Spleen (tissue), 11 donors: ENCODE data around the gene SLC39A2. TPM values are rescaled to one million over a fixed set of nuclear protein-coding genes. Genes with fewer than 3 reads are reported as not detected.

Experiments
- DNase-seq: peaks from one replicate; pipeline ENCODE4 v3.0.0-alpha.2; 2020
- H3K27ac ChIP-seq, 8 donors: fragments of 200-600 bp; sonication (generic) in 7 of 8; 1 replicate in 4 of 8; 2 replicates in 4 of 8; pipeline versions ENCODE4 v1.5.0 to v1.8.0; 2016 to 2021; ENCODE audit warnings: inconsistent platforms in 4 of 8, mild to moderate bottlenecking in 4 of 8, moderate library complexity in 1 of 8
- H3K27me3 ChIP-seq, 7 donors: fragments of 200-600 bp; sonication (generic) in 6 of 7; replicated peaks in 1 of 7; 1 replicate in 4 of 7; 2 replicates in 3 of 7; pipeline versions ENCODE4 v1.5.0 to v1.8.0; 2016 to 2021; ENCODE audit warnings: inconsistent platforms in 3 of 7, mild to moderate bottlenecking in 1 of 7
- H3K36me3 ChIP-seq, 6 donors: fragments of 200-600 bp; sonication (generic) in 5 of 6; 1 replicate in 4 of 6; 2 replicates in 2 of 6; pipeline versions ENCODE4 v1.5.0 to v1.8.0; 2016 to 2021; ENCODE audit warnings: inconsistent platforms in 2 of 6
- H3K4me1 ChIP-seq, 6 donors: fragments of 200-600 bp; sonication (generic) in 5 of 6; 1 replicate in 3 of 6; 2 replicates in 3 of 6; pipeline versions ENCODE4 v1.5.0 to v1.8.0; 2016 to 2021; ENCODE audit warnings: inconsistent platforms in 3 of 6
- H3K4me3 ChIP-seq, 8 donors: fragments of 200-600 bp; sonication (generic) in 7 of 8; 1 replicate in 4 of 8; 2 replicates in 4 of 8; pipeline versions ENCODE4 v1.5.0 to v1.8.0; 2016 to 2021; ENCODE audit warnings: inconsistent platforms in 4 of 8, mild to moderate bottlenecking in 4 of 8, moderate library complexity in 2 of 8
- H3K9me3 ChIP-seq, 8 donors: fragments of 200-600 bp; sonication (generic) in 7 of 8; 1 replicate in 4 of 8; 2 replicates in 4 of 8; pipeline versions ENCODE4 v1.5.0 to v1.8.0; 2016 to 2021; ENCODE audit warnings: inconsistent platforms in 4 of 8
- POLR2A ChIP-seq, 3 donors: fragments of 450-650 bp; IDR thresholded peaks; one replicate each; pipeline ENCODE4 v1.5.1; 2017; ENCODE audit warnings: antibody characterized with exemption in 3 of 3, mild to moderate bottlenecking in 1 of 3
- POLR2AphosphoS5 ChIP-seq, 3 donors: sonication (generic); formaldehyde crosslinking; IDR thresholded peaks; one replicate each; pipeline ENCODE4 v1.5.1; 2017; ENCODE audit warnings: antibody characterized with exemption in 3 of 3
- WGBS, 5 donors: extraction: QIAGEN DNeasy Blood & Tissue Kit in 3 of 5; methylation state at CpG; one replicate each; pipeline versions ENCODE4 v1.1.5 to v1.1.7; 2013 to 2018; 5-methylcytosine and 5-hydroxymethylcytosine counted together
- intact Hi-C: fragments of 100-400 bp; cut with DNase I; formaldehyde crosslinking; loops from one replicate; pipeline ENCODE4 v1.15.0; 2023; ENCODE audit warnings: low total_unique reads
- microRNA-seq, 3 donors: library from miRNA; unstranded; fragments of <30 nt; microRNA quantifications; one replicate each; pipeline versions ENCODE4 to v1.1.0, GENCODE V29; 2019 to 2020
- polyA plus RNA-seq, 3 donors: library from polyadenylated mRNA; stranded (reverse); fragments of 200-250 nt; gene quantifications; one replicate each; pipeline ENCODE4 v1.2.1, GENCODE V29; 2013
- small RNA-seq, 4 donors: library from RNA; depleted of rRNA; stranded (forward); fragments of <200 nt; gene quantifications; one replicate each; pipeline ENCODE3, GENCODE V24; 2016
- total RNA-seq, 7 donors: library from RNA; depleted of rRNA in 3 of 7; stranded (reverse); fragments of >200 nt in 3 of 7; fragmentation: NEBNext Ultra II Directional in 4 of 7; extraction: Animal tissue kit (Norgen Biotek cat#: 25700) in 4 of 7; gene quantifications; one replicate each; pipeline versions ENCODE4 v1.1.0 to v1.2.1, GENCODE V29; 2016 to 2021
- TF ChIP-seq, protein P1 (sequence below), 11 experiments: fragments of 200-600 bp in 7 of 11; fragments of 450-650 bp in 4 of 11; sonication (generic) in 4 of 11; IDR thresholded peaks in 8 of 11; conservative IDR thresholded peaks in 3 of 11; 1 replicate in 7 of 11; 2 replicates in 4 of 11; pipeline versions ENCODE4 v1.4.0 to v1.8.0; 2016 to 2021; ENCODE audit warnings: antibody characterized with exemption in 11 of 11, inconsistent platforms in 4 of 11, mild to moderate bottlenecking in 1 of 11
- donor health status: healthy with polysubstance abuse.
- donor health status: DM: no; HTN: no; CAD: no; lungs with moderate emphysema.
- donor health status: DM: no; HTN: no; CAD: no.
- donor health status: Bipolar disorder and iron deficiency.
- donor health status: healthy.
- donor health status: DM: no; HTN: no; CAD: no.
- donor health status: DM: yes; HTN: yes; CAD: no.

Gene SLC39A2
- total and polyA plus RNA-seq, 10 donors = 0.06 to 0.23 (median 0.16) TPM; not detected in 6

- Histone ChIP-seq H3K4me1 (peaks cover 0 to 38% (median 12%) of the 10 kb centered on the region in 6 donors), H3K36me3 (no peaks in the 10 kb centered on the region), H3K9me3 (no peaks in the 10 kb centered on the region), H3K27me3 (peaks cover 0 to 6% (median 0%) of the 10 kb centered on the region in 7 donors), H3K4me3 (no peak overlapping the region), H3K27ac (peak overlapping the region in 2 of 8 donors; percentile 16 to 45)
- DNase-seq = no peak
- WGBS, 5 donors = 65 to 85% (median 74%) methylated on average over 3 of the region's 3 CpGs
- intact Hi-C loops = no loop called here
- TF ChIP-seq POLR2A (IDR thresholded peaks at IDR 0.05) = no peak
- no peak for TF ChIP-seq POLR2AphosphoS5 (IDR thresholded peaks at IDR 0.05)
- TF ChIP-seq, protein P1, sequence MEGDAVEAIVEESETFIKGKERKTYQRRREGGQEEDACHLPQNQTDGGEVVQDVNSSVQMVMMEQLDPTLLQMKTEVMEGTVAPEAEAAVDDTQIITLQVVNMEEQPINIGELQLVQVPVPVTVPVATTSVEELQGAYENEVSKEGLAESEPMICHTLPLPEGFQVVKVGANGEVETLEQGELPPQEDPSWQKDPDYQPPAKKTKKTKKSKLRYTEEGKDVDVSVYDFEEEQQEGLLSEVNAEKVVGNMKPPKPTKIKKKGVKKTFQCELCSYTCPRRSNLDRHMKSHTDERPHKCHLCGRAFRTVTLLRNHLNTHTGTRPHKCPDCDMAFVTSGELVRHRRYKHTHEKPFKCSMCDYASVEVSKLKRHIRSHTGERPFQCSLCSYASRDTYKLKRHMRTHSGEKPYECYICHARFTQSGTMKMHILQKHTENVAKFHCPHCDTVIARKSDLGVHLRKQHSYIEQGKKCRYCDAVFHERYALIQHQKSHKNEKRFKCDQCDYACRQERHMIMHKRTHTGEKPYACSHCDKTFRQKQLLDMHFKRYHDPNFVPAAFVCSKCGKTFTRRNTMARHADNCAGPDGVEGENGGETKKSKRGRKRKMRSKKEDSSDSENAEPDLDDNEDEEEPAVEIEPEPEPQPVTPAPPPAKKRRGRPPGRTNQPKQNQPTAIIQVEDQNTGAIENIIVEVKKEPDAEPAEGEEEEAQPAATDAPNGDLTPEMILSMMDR (IDR thresholded peaks at IDR 0.05 in 8 of 11, conservative IDR thresholded peaks at IDR 0.05 in 3 of 11) = no peak
Measured at GRCh38 chr14:21049271-21049673, 50.2 kb downstream of the SLC39A2 start.

- H3K36me3 ChIP-seq = no peaks in the 10 kb centered on the region
- no peak overlapping the region for H3K4me3 ChIP-seq
- WGBS, 5 donors = 38 to 59% (median 53%) methylated on average over 3 of the region's 3 CpGs
- no peaks in the 10 kb centered on the region for H3K9me3 ChIP-seq
- intact Hi-C loops = no loop called here
- no peak for DNase-seq
- H3K27me3 ChIP-seq = peaks cover 0 to 6% (median 0%) of the 10 kb centered on the region in 7 donors
- peaks cover 0 to 34% (median 13%) of the 10 kb centered on the region in 6 donors for H3K4me1 ChIP-seq
- no peak overlapping the region for H3K27ac ChIP-seq
- TF ChIP-seq POLR2AphosphoS5 (IDR thresholded peaks at IDR 0.05) = no peak
- no peak for TF ChIP-seq POLR2A (IDR thresholded peaks at IDR 0.05)
- TF ChIP-seq, protein P1 (IDR thresholded peaks at IDR 0.05 in 8 of 11, conservative IDR thresholded peaks at IDR 0.05 in 3 of 11) = no peak
Measured at GRCh38 chr14:21050597-21050996, 51.5 kb downstream of the SLC39A2 start.

Small RNA genes lying within 50 kb of the gene (microRNA-seq; reads per million reads assigned to microRNA genes)
- 0 reads per million in 3 donors for gene MIR6717

Small RNA genes lying within 50 kb of the gene (small RNA-seq; reads per million reads assigned to genes)
- 0 reads per million in 4 donors for gene RN7SL189P

Other genes starting within 250 kb of the SLC39A2 start
- not detected for gene EDDM3B, start 230.9 kb upstream of the SLC39A2 start, total RNA-seq
- not detected for gene EDDM3B, start 230.9 kb upstream of the SLC39A2 start, polyA plus RNA-seq
- gene RNASE6, start 218.0 kb upstream of the SLC39A2 start, total RNA-seq = 100 to 1,000 TPM in 2 of 7 donors, 10 to 100 TPM in 5; 15.2 to 162 (median 40.5) TPM
- gene RNASE6, start 218.0 kb upstream of the SLC39A2 start, polyA plus RNA-seq = 100 to 1,000 TPM in 1 of 3 donors, 10 to 100 TPM in 2; 45.4 to 193 (median 63.6) TPM
- gene RNASE1, start 196.4 kb upstream of the SLC39A2 start, total RNA-seq = 100 to 1,000 TPM; 145 to 497 (median 339) TPM
- 100 to 1,000 TPM in 1 of 3 donors, 10 to 100 TPM in 2; 61.9 to 151 (median 79.0) TPM for gene RNASE1, start 196.4 kb upstream of the SLC39A2 start, polyA plus RNA-seq
- gene RNASE3, start 107.9 kb upstream of the SLC39A2 start, total RNA-seq = 10 to 100 TPM in 2 of 7 donors, 1 to 10 TPM in 5; 1.4 to 24.0 (median 2.7) TPM
- gene RNASE3, start 107.9 kb upstream of the SLC39A2 start, polyA plus RNA-seq = 1 to 10 TPM in 2 of 3 donors, under 1 TPM in 1; 0.62 to 2.8 (median 2.4) TPM
- 10 to 100 TPM in 6 of 7 donors, 1 to 10 TPM in 1; 8.8 to 27.6 (median 15.1) TPM for gene RNASE2, start 43.8 kb upstream of the SLC39A2 start, total RNA-seq
- 10 to 100 TPM in 1 of 3 donors, 1 to 10 TPM in 2; 4.5 to 11.3 (median 6.7) TPM for gene RNASE2, start 43.8 kb upstream of the SLC39A2 start, polyA plus RNA-seq
- gene METTL17, start 9.3 kb upstream of the SLC39A2 start, total RNA-seq = 100 to 1,000 TPM in 2 of 7 donors, 10 to 100 TPM in 5; 58.9 to 119 (median 73.0) TPM
- gene METTL17, start 9.3 kb upstream of the SLC39A2 start, polyA plus RNA-seq = 10 to 100 TPM; 72.8 to 92.1 (median 82.2) TPM
- gene NDRG2, start 25.8 kb downstream of the SLC39A2 start, total RNA-seq = 100 to 1,000 TPM; 101 to 335 (median 270) TPM
- gene NDRG2, start 25.8 kb downstream of the SLC39A2 start, polyA plus RNA-seq = 100 to 1,000 TPM in 1 of 3 donors, 10 to 100 TPM in 2; 72.4 to 174 (median 74.1) TPM
- under 1 TPM in 3 of 7 donors, not detected in 4; 0.57 to 0.91 (median 0.76) TPM for gene TPPP2, start 30.9 kb downstream of the SLC39A2 start, total RNA-seq
- under 1 TPM in 2 of 3 donors, not detected in 1; 0.09 to 0.22 TPM for gene TPPP2, start 30.9 kb downstream of the SLC39A2 start, polyA plus RNA-seq
- under 1 TPM in 1 of 7 donors, not detected in 6; 0.30 TPM for gene RNASE13, start 35.5 kb downstream of the SLC39A2 start, total RNA-seq
- gene RNASE13, start 35.5 kb downstream of the SLC39A2 start, polyA plus RNA-seq = not detected
- not detected for gene RNASE7, start 43.1 kb downstream of the SLC39A2 start, total RNA-seq
- not detected for gene RNASE7, start 43.1 kb downstream of the SLC39A2 start, polyA plus RNA-seq
- not detected for gene RNASE8, start 58.5 kb downstream of the SLC39A2 start, total RNA-seq
- not detected for gene RNASE8, start 58.5 kb downstream of the SLC39A2 start, polyA plus RNA-seq
- gene ARHGEF40, start 71.0 kb downstream of the SLC39A2 start, total RNA-seq = 100 to 1,000 TPM in 4 of 7 donors, 10 to 100 TPM in 3; 57.0 to 151 (median 102) TPM
- 10 to 100 TPM in 2 of 3 donors, 1 to 10 TPM in 1; 9.8 to 47.1 (median 17.7) TPM for gene ARHGEF40, start 71.0 kb downstream of the SLC39A2 start, polyA plus RNA-seq
- gene ZNF219, start 99.4 kb downstream of the SLC39A2 start, total RNA-seq = 10 to 100 TPM; 10.7 to 26.7 (median 16.6) TPM
- 10 to 100 TPM in 1 of 3 donors, 1 to 10 TPM in 2; 5.5 to 11.8 (median 5.5) TPM for gene ZNF219, start 99.4 kb downstream of the SLC39A2 start, polyA plus RNA-seq
- 1 to 10 TPM in 1 of 7 donors, under 1 TPM in 1, not detected in 5; 0.57 to 1.5 TPM for gene TMEM253, start 101.8 kb downstream of the SLC39A2 start, total RNA-seq
- under 1 TPM; 0.11 to 0.29 (median 0.15) TPM for gene TMEM253, start 101.8 kb downstream of the SLC39A2 start, polyA plus RNA-seq
- gene OR5AU1, start 156.8 kb downstream of the SLC39A2 start, total RNA-seq = not detected
- gene OR5AU1, start 156.8 kb downstream of the SLC39A2 start, polyA plus RNA-seq = not detected